GM13976 (cell line): ENCODE measurements around the gene ONECUT3.
A peak's percentile ranks its signal among the peaks of the same experiment; 100 is the strongest.

ENCODE experiments used
- DNase-seq: peaks from one replicate; pipeline ENCODE4 v3.0.0; 2012; ENCODE audit warnings: low spot score
- in situ Hi-C: fragments of 300-500 bp; cut with MboI; formaldehyde crosslinking; loops from one replicate; pipeline ENCODE4 v1.12.0; 2022; ENCODE audit warnings: low sequenced_read_pairs, mixed read lengths, inconsistent platforms; ENCODE audit not compliant: unreplicated experiment
- TF ChIP-seq, protein P1 (sequence below): IDR thresholded peaks from 2 replicates; pipeline ENCODE4 v1.5.1; 2012; ENCODE audit warnings: borderline replicate concordance, mild to moderate bottlenecking; ENCODE audit not compliant: insufficient read depth; ENCODE audit errors: extremely low read depth, missing control alignments, control extremely low read depth

ONECUT3 gene

DNA sequence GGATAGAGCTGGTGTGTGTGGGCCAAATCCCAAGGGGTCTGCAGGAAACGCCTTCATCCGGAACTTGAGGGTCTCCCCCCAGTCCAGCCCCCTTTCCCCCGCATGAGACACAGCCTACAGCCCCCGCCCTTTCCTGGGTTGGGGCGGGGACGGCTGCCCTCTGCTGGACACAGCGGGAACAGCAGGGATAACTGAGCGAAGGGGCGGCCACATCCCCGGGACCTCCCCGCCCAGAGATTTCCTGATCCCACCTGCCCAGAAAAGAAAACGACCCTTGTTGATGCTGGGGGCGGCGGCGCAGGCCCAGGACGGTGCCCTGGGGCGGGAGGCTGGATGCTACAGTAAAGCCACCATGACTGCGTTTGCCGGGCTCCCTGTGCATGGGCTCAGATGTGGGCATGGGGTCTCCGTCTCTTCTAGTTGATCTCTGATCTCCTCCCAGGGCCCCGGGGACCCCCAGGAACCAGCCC lies 14.2 kb downstream of the ONECUT3 start:
- TF ChIP-seq, protein P1, sequence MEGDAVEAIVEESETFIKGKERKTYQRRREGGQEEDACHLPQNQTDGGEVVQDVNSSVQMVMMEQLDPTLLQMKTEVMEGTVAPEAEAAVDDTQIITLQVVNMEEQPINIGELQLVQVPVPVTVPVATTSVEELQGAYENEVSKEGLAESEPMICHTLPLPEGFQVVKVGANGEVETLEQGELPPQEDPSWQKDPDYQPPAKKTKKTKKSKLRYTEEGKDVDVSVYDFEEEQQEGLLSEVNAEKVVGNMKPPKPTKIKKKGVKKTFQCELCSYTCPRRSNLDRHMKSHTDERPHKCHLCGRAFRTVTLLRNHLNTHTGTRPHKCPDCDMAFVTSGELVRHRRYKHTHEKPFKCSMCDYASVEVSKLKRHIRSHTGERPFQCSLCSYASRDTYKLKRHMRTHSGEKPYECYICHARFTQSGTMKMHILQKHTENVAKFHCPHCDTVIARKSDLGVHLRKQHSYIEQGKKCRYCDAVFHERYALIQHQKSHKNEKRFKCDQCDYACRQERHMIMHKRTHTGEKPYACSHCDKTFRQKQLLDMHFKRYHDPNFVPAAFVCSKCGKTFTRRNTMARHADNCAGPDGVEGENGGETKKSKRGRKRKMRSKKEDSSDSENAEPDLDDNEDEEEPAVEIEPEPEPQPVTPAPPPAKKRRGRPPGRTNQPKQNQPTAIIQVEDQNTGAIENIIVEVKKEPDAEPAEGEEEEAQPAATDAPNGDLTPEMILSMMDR: peak; percentile 97
- in situ Hi-C loops: loop anchor here (10.0 kb wide), 1 partner anchor 93 kb away; no protein-coding TSS in a partner anchor
- DNase-seq: peak; percentile 92

DNA sequence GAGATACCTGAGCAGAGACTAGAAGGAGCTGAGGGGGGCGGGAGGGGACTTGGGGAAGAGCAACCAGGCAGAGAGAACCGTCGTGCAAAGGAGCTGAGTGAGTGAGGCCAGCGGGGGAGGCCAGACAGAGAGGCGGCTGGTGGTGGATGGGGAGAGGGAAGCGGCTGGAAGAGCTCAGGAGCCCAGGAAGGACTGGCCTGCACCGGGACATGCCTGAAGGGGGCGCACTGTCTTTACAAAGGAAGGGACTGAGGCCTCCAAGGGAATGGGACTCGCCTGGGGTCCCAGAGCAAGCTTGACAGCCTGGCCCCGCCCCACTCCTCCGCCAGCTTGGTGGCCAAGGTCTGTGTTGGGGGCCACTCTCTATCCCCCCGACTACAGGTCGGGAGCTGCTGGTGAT lies 14.9 kb downstream of the ONECUT3 start:
- in situ Hi-C loops: loop anchor here (10.0 kb wide), 1 partner anchor 93 kb away; no protein-coding TSS in a partner anchor
- TF ChIP-seq, protein P1: no peak
- no peak for DNase-seq

DNA sequence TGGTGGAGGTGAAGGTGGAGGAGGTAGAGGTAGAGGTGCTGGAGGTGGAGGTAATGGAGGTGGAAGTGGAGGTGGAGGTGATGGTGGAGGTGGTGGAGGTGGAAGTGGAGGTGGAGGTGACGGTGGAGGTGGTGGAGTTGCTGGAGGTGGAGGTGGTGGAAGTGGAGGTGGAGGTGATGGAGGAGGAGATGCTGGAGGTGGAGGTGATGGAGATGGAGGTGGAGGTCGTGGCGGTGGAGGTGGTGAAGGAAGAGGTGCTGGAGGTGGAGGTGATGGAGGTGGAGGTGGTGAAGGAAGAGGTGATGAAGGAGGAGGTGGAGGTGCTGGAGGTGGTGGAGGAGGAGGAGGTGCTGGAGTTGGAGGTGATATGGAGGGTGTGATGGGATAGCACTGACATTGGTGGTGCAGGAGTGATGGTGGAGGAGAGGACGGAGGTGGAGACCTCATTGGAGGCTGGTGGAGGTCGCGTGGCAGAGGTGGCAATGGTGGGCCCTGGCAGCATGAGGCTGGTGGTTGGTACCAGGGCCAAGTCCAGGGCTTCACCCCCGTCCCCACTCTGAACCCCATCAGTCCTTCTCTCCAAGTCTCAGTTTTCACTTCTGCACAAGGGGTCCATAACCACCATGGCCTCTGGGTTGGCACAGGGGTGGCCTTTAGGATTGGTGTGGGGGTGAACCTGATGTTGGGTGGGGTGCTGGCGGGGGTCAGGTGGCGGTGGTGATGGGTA lies 15.8 kb downstream of the ONECUT3 start:
- DNase-seq: no peak
- TF ChIP-seq, protein P1: no peak
- in situ Hi-C loops: loop anchor here (10.0 kb wide), 1 partner anchor 94 kb away; no protein-coding TSS in a partner anchor

DNA sequence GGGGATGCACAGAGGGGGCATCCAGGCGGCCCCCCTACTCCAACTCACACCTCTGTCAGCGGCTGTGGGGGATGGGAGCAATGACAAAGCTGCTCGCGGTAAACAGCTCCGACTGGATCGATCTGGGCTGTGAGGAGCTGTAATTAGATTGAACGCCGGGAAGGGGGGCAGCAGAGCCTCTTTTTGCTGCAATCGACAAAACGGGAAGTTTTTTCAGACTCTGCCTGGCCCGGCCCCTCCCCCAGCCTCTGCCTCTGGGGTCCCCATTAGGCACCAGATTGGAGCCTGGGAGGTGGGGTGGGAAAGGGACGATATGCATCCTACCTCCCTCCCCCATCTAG lies 16.3 kb downstream of the ONECUT3 start:
- TF ChIP-seq, protein P1: no peak
- in situ Hi-C loops: loop anchor here (10.0 kb wide), 1 partner anchor 95 kb away; no protein-coding TSS in a partner anchor
- no peak for DNase-seq

DNA sequence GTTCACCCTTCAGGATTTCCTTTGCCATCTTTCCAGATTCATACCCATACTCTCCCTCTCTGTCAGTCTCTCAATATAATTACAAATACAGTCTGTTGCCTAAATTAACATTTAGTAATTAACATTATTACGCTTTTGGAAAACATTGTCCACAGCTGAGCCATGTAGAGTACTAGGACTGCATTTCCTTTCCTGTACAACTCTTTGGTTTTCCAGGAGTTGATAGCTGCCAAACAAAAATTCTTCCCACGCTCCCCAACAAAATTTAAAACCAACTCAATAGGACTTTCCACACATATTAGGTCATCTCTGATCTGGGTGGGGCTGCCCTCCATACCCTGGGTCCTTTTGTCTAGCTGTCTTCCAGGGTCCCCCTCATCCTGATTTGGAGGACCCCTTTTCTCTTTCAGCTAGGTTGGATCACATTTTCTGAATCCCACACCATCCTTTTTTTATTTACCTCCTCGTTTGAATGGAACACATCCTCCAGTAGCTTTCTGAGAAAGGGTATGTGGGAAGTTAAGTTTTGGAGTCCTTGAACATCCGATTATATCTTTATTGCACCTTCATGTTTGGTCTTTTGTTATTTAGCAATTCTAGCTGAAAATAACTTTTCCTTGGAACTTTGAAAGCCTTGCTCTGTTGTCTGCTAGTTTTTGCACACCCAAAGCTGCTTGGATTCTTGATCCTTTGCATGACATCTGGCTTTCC lies 17.7 kb downstream of the ONECUT3 start:
- DNase-seq: no peak
- in situ Hi-C loops: no loop called here
- TF ChIP-seq, protein P1: no peak

DNA sequence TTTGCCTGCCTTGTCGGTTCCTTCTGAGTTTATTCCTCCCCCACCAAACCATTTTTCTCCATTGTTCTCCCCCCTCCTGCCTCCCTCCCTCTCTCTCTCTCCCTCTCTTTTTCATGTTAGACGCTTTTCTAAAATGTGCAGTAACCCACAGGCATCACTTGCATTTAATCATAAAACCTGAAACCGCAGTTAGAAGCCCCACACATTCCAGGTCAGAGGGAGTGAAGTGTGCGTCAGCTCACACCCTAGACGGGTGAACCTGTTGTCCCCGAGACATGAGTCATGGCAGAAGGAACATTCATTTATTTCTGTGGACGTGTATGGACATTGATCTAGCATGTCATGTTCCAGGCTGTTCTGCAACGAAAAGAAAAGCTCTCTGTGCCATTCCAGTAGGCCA lies 19.9 kb downstream of the ONECUT3 start:
- TF ChIP-seq, protein P1: no peak
- DNase-seq: no peak
- in situ Hi-C loops: no loop called here
